Measurements from ENCODE around the gene STX4.

The STX4 gene

GRCh38 chr16:31064882-31065461 lies 31.6 kb downstream of the STX4 start:
- Mint-ChIP-seq H3K27me3 (no peaks in the 10 kb centered on the region), H3K9me3 (no peaks in the 10 kb centered on the region), H3K4me1 (peaks cover 52% of the 10 kb centered on the region), H3K4me3 (peak overlapping the region; percentile 66 to 69), H3K27ac (peak overlapping the region; percentile 53 to 74)
- ATAC-seq (peak; percentile 66), DNase-seq (no peak)

GRCh38 chr16:31067342-31067741 lies 34.0 kb downstream of the STX4 start:
- H3K27me3 Mint-ChIP-seq = no peaks in the 10 kb centered on the region
- H3K27ac Mint-ChIP-seq = no peak overlapping the region
- ATAC-seq = no peak
- DNase-seq = no peak
- H3K4me1 Mint-ChIP-seq = peaks cover 62% of the 10 kb centered on the region
- no peaks in the 10 kb centered on the region for H3K9me3 Mint-ChIP-seq
- H3K4me3 Mint-ChIP-seq = no peak overlapping the region

GRCh38 chr16:31071861-31072260 lies 38.5 kb downstream of the STX4 start:
- H3K4me1 Mint-ChIP-seq = peaks cover 54% of the 10 kb centered on the region
- no peaks in the 10 kb centered on the region for H3K9me3 Mint-ChIP-seq
- no peak for DNase-seq
- no peaks in the 10 kb centered on the region for H3K27me3 Mint-ChIP-seq
- peak overlapping the region in 1 of 2 donors; percentile 96 for H3K27ac Mint-ChIP-seq
- peak overlapping the region; percentile 86 to 95 for H3K4me3 Mint-ChIP-seq
- ATAC-seq = no peak

- DNase-seq (no peak), ATAC-seq (peak; percentile 1)
- Mint-ChIP-seq H3K27me3 (no peaks in the 10 kb centered on the region), H3K4me3 (peak overlapping the region; percentile 86 to 95), H3K4me1 (peaks cover 56% of the 10 kb centered on the region), H3K9me3 (no peaks in the 10 kb centered on the region), H3K27ac (peak overlapping the region; percentile 92 to 96)
Measured at GRCh38 chr16:31072540-31073141, 39.3 kb downstream of the STX4 start.

GRCh38 chr16:31073142-31073969 lies 40.0 kb downstream of the STX4 start:
- H3K27me3 Mint-ChIP-seq = no peaks in the 10 kb centered on the region
- DNase-seq (peak; percentile 87 to 90), ATAC-seq (peak; percentile 76)
- peaks cover 58% of the 10 kb centered on the region for H3K4me1 Mint-ChIP-seq
- H3K4me3 Mint-ChIP-seq = peak overlapping the region; percentile 86 to 95
- peak overlapping the region; percentile 95 to 97 for H3K27ac Mint-ChIP-seq
- no peaks in the 10 kb centered on the region for H3K9me3 Mint-ChIP-seq

- no peaks in the 10 kb centered on the region for H3K27me3 Mint-ChIP-seq
- H3K4me1 Mint-ChIP-seq = peaks cover 59% of the 10 kb centered on the region
- H3K9me3 Mint-ChIP-seq = no peaks in the 10 kb centered on the region
- DNase-seq (peak; percentile 95 to 99), ATAC-seq (peak; percentile 88)
- peak within 1 kb of the TSS; percentile 96 to 97 for H3K27ac Mint-ChIP-seq
- H3K4me3 Mint-ChIP-seq = peak within 1 kb of the TSS; percentile 86 to 95
Measured at GRCh38 chr16:31073970-31074813, 40.8 kb downstream of the STX4 start, which contains the start of the genes ZNF646 and ZNF668. Gene ZNF646, plus strand, starts transcription at chr16:31074422. Its CDS starts 1,903 bp downstream, at chr16:31076325. Gene ZNF668, minus strand, starts transcription at chr16:31074240. Its CDS starts 9,781 bp downstream, at chr16:31064459.

GRCh38 chr16:31074814-31075183 lies 41.4 kb downstream of the STX4 start:
- H3K4me1 Mint-ChIP-seq = peaks cover 62% of the 10 kb centered on the region
- peak overlapping the region; percentile 96 for H3K27ac Mint-ChIP-seq
- H3K4me3 Mint-ChIP-seq = peak overlapping the region; percentile 86 to 95

GRCh38 chr16:31076319-31076718 lies 43.0 kb downstream of the STX4 start:
- Mint-ChIP-seq H3K4me3 (no peak overlapping the region), H3K27me3 (no peaks in the 10 kb centered on the region), H3K27ac (no peak overlapping the region), H3K9me3 (no peaks in the 10 kb centered on the region), H3K4me1 (peaks cover 77% of the 10 kb centered on the region)
- ATAC-seq = no peak
- no peak for DNase-seq

More at GRCh38 chr16:31074814-31075183, 41.4 kb downstream of the STX4 start:
- DNase-seq (no peak), ATAC-seq (no peak)
- no peaks in the 10 kb centered on the region for H3K27me3 Mint-ChIP-seq
- H3K9me3 Mint-ChIP-seq = no peaks in the 10 kb centered on the region

- ATAC-seq = no peak
- no peak overlapping the region for H3K27ac Mint-ChIP-seq
- DNase-seq = no peak
- no peaks in the 10 kb centered on the region for H3K9me3 Mint-ChIP-seq
- H3K4me1 Mint-ChIP-seq = peaks cover 76% of the 10 kb centered on the region
- no peaks in the 10 kb centered on the region for H3K27me3 Mint-ChIP-seq
- no peak overlapping the region for H3K4me3 Mint-ChIP-seq
Measured at GRCh38 chr16:31077024-31077423, 43.7 kb downstream of the STX4 start.

- no peaks in the 10 kb centered on the region for H3K27me3 Mint-ChIP-seq
- H3K9me3 Mint-ChIP-seq = no peaks in the 10 kb centered on the region
- H3K4me1 Mint-ChIP-seq = peaks cover 73% of the 10 kb centered on the region
- DNase-seq = no peak
- no peak for ATAC-seq
- no peak overlapping the region for H3K4me3 Mint-ChIP-seq
- H3K27ac Mint-ChIP-seq = peak overlapping the region in 1 of 2 donors; percentile 60
Measured at GRCh38 chr16:31077592-31078396, 44.4 kb downstream of the STX4 start.

- Mint-ChIP-seq H3K27me3 (no peaks in the 10 kb centered on the region), H3K27ac (no peak overlapping the region), H3K9me3 (no peaks in the 10 kb centered on the region), H3K4me1 (peaks cover 72% of the 10 kb centered on the region), H3K4me3 (no peak overlapping the region)
- DNase-seq (no peak), ATAC-seq (no peak)
Measured at GRCh38 chr16:31078597-31079341, 45.4 kb downstream of the STX4 start.

GRCh38 chr16:31079342-31079944 lies 46.1 kb downstream of the STX4 start:
- DNase-seq (no peak), ATAC-seq (peak; percentile 22)
- no peaks in the 10 kb centered on the region for H3K27me3 Mint-ChIP-seq
- peak overlapping the region; percentile 50 to 65 for H3K27ac Mint-ChIP-seq
- H3K9me3 Mint-ChIP-seq = no peaks in the 10 kb centered on the region
- H3K4me1 Mint-ChIP-seq = peaks cover 71% of the 10 kb centered on the region
- no peak overlapping the region for H3K4me3 Mint-ChIP-seq

GRCh38 chr16:31080035-31080629 lies 46.8 kb downstream of the STX4 start:
- DNase-seq (no peak), ATAC-seq (no peak)
- H3K4me3 Mint-ChIP-seq = no peak overlapping the region
- no peaks in the 10 kb centered on the region for H3K9me3 Mint-ChIP-seq
- peak overlapping the region in 1 of 2 donors; percentile 48 for H3K27ac Mint-ChIP-seq
- no peaks in the 10 kb centered on the region for H3K27me3 Mint-ChIP-seq
- H3K4me1 Mint-ChIP-seq = peaks cover 64% of the 10 kb centered on the region
